GM18873 (cell line): ENCODE data around the gene DCTN1.
A peak's percentile ranks its signal among the peaks of the same experiment; 100 is the strongest.

Experiments used
- ATAC-seq: cut with Tn5 transposase; IDR thresholded peaks from one replicate; pipeline ENCODE4 v1.9.1; 2021; ENCODE audit warnings: mild to moderate bottlenecking, moderate library complexity, moderate number of reproducible peaks; ENCODE audit not compliant: unreplicated experiment, low FRiP score

The DCTN1 gene

DNA sequence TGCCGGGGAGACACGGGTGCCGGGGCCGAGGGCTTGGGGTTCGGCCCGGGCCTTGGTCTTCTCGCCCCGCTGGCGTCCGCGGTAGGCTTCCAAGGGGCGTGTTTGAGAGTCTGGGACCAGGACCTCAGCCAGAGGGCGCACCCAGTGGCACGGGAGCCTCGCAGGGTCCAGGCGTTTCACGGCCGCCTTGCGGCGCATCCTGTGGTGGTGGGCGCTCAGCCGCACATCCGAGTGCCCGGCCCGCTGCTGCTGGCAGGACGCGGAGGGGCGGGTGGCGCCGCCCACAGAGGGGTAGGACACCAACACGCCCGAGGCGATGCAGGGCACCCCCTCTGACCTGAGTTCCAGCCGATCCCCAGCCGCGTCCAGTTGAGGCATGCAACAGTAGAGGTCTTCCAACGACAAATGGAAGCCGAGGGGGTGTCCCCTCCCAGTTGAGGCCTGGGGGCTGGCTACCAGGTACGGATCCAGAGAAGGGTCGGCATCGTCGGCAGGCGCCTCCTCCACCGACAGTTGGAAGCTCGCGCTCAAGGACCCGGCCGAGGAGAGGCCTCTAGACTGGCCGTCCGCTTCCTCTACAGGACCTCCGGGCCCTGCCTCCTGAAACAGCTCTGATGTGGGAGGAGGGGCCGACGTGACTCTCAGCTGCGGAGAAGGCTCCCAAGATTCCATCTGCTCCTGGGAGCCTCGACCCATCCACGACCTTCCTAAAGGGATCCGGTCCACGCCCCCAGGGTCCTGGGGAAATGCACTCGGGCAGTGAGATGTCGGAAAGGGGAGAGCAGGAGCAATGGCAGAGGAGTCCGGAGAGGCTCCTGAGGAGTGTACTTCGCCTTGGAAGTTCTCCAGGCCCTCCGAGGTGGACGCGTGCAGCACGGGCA, 35.0 kb upstream of the DCTN1 start:
- ATAC-seq, result no peak

DNA sequence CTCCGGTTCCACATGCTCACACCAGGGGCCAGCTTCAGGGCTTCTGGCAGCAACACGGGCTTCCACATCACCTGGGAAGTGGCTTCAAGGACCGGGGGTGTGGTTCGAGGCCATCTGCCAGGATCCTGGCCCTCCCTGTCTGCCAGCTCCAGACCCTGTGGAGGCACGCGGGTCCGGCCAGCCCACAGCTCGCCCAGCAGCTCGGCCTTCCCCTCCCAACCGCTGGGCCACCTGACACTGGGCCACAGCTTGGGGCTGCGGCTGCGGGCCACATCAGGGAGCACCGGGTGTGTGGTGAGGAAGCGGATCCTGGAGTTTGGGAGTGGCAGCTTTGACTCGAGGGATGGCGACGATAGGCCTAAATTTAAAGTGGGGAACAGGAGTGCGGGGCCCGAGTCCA, 34.3 kb upstream of the DCTN1 start:
- no peak for ATAC-seq

DNA sequence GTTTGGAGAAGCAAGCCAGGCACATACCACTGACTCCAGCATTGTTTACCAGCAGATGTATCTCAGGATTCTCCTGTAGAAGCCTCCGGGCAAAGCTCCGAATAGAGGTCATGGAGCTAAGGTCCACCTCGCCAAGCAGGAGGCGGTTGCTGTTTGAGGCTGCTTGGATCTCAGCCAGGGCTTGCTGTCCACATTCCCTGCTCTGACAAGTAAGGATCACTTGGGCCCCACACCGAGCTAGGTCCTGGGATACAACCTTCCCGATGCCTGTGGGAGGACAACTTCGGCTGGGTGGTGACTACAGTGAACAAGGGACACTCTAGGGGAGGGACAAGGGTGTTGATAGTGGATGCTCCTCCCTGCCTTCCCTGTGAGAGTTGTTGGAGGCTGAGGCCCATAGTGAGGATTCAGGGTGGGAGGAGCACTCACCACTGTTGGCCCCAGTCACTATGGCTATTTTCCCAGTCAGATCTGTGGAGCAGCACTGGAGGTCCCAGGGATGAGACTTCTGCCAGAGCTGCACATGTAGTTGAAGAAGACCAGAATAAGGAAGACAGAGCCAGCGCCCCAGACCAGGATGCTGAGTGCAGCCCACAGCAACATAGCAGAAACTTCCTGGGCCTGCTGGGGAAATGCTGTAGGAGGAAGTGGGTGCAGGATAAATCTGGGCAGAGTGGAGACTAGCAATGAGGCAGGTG, 33.0 kb upstream of the DCTN1 start:
- ATAC-seq, result no peak

DNA sequence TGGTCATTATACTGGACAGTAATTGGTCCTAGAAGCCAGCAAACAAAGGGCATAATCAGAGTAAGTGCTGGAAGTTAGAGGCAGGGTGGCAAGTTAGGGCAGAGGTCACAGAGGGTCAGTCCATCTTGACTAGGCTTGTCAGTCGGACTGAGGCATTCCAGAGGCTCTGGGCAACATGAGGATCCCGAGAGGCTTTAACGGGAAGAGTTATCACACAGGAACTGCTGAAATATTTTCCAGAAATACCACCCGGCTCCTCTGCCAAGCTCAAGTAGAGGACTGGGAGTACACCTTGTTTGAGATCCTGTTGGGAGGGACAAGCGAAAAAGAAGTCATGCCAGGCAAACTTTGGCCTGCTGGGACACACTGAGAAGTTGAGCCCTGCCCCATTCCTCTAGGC, 27.6 kb upstream of the DCTN1 start:
- no peak for ATAC-seq

DNA sequence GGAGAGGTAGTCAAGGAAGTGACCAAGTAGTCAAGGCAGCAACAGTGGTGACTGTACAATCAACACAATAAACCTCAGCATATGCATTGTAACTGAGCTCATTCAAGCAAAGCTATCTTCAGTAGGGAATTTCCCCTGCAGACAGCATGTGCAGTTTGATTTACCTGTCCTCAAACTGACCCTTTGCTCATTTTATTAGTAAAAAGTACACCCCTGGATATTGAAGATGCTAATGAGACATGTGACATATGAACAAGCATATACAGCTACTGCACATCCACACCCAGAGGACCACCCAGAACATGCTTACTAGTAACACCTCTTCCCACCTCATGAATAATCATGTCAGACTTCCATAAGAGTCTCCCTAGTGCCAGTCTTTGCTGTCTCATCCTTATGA, 25.9 kb upstream of the DCTN1 start:
- no peak for ATAC-seq

DNA sequence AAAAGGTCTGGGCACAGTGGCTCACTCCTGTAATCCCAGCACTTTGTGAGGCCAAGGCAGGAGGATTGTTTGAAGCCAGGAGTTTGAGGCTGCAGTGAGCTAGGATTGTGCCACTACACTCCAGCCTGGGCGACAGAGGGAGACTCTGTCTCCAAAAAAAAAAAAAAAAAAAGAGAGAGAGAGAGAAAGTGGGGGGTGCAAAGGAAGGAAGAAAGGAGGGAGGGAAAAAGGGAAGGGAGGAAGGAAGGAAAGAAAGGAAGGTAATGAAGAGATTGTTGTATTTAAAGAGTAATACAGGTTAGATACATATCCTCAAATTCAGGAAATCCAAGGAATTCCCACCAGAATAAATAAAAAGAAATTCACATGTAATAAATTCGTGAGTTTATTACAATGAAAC, 21.8 kb upstream of the DCTN1 start:
- no peak for ATAC-seq

DNA sequence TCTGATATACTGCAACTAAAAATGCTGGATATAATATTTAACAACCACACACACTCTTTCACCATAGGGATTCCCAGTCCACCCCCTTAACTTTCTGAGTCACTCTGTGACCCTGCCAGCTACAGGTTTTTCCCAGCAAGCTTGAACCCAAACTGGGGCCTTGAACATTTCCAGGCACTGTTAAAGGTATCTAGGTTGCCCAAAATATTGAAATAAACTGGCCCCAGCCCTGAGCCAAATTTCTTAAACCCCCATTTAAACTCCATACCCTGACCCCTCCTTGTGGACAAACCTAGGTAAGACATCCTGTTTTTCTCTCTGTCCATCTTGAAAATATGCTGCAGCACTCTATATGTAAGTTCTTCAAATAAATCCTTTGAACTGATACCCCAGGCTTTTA, 19.7 kb upstream of the DCTN1 start:
- no peak for ATAC-seq

DNA sequence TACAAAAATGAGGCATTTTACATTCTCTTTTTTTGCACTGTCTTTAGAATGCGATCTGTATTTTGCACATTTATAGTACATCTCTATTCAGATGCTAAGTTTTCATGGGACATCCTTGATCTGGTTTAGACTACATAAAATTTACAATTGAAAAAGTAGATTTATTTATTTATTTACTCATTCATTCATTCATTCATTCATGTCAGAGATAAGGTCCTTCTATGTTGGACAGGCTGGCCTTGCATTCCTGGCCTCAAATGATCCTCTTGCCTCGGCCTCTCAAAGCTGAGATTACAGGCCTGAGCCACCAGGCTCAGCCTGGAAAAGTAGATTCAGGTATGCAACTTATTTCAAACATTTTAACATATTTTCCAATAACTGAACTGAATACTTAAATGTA, 16.0 kb upstream of the DCTN1 start:
- ATAC-seq, result no peak

DNA sequence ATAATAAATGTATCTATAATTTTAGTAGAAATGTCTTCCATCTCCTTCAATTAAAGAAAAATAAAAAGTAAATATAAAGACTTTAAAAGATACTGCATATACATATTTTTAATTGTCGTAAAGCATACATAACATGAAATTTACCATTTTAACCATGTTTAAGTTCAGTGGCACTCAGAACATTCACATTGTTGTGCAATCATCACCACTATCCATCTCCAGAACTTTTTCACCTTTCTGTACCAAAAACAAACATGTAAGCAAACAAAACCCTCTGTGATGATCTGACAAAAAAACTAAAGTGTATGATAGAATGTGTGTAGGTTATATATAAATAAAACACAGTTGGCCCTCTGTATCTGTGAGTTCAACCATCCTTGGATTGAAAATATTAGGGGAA, 13.4 kb upstream of the DCTN1 start:
- no peak for ATAC-seq

DNA sequence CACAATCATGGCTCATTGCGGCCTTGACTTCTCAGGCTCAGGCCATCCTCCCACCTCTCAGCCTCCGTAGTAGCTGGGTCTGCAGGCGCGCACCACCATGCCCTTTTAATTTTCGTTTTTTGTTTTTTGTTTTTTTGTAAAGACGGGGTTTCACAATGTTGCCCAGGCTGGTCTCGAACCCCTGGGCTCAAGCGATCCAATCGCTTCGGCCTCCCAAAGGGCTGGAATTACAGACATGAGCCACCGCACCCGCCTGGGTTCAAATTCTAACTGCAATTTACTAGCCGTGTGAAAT, 12.3 kb upstream of the DCTN1 start:
- no peak for ATAC-seq

DNA sequence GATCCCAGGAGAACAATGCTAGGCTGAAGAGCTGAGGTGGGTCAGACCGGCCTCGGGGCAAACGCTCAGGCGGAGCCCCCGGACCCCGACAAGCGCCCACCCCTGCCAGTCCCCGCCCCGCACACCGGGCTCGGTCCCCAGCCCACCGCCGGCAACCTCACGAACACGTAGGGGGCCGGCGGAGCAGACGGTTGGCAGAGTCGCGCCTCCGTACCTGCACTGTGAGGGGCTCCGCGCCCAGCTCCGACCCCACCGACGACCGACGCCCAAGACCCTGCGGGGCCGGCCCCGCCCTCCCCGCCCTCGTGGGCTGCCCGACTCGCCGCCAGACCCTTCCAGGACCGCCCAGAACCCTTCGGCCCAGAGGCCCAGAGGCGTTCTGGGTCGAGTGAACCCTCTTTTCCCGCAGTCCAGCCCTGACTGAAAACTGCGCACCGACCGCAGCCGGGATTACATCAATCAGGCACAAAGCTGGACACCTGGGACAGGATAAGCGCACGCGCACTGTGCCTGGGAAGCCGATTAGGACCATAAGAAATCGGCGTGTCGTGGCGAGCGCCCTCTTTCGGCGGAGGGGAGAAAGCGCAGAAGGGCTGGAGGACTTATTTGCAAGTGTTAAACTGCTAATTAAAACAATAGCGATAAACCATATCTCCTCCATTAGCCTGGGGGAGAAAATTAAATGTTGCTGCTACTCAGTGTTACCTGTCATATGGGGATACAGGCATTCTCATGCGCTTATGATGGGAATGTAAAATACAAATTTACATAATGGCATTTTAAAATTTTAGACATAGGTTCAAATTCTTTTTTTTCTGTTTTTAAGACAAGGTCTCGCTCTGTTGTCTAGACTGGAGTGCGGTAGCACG, 11.7 kb upstream of the DCTN1 start:
- ATAC-seq, result peak; percentile 49

DNA sequence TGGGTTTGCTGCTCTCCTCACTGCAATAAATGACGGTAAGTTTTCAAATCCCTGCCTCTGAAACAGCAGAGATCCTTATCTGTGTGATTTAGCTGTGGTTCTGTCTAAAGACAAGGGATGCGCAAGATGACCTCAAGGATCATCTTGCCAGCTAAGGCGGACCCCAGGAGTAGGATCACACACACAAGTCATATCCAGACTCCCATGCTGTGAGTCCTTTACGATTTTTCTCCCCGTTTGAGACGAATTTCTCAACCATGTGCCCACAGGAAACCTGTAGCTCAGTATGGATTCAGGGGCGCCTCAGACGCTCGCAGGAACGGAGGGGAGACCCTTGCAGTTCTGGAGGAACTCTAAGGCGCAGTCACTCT, 11.1 kb upstream of the DCTN1 start:
- ATAC-seq, result no peak

DNA sequence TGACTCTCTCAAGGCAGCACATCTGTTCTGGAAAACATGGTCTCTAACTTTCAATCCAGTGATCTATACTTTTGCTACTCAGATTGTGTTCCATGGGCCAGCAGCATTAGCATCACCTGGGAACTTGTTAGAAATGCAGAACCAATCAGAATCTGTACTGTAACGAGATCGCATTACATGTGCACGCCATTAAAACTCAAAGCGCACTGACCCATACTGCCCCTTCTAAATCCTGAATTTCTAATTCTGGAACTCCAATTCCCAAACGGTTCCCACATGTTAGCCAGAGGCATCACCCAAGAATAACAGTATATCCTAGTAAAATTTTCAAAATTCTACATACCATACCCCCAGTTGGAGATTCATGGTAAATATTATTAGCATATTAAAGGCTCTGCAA, 10.5 kb upstream of the DCTN1 start:
- ATAC-seq, result no peak

DNA sequence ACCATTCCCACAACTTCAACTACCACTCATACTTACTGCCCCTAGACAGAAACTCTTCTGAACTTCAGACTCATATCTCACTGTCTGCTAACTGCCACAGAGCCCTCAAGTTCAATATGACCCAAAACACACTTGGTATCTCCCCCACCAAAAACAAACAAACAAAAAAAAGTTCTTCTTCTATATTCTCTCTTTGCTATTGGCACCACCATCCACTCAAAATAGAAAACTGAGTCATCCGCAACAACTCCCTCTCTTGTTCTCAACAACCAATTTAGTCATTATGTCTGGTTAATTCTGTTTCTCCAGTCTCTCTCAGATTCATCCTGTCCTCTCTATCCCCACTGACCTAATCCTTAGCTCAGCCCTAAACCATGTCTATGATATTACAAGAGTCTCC, 7.2 kb upstream of the DCTN1 start:
- ATAC-seq, result no peak

DNA sequence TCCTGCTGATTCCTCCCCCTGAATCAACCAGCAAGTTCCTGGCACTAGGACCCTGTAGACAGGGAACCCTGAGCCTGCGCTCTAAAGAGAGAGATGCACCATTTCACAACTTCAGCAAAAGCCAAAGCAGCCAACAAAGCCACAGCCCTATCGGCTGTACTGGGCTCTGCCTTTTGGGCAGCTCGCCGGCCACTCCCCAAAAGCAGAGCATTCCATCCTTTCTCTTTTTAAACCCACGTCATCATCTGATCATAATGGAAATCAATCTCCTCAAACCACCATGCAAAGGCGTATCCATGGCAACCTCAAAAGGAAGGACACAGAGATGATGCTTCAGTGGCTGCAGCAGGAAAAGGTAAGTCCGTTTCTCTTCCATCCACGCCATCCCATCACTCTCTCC, 5.3 kb upstream of the DCTN1 start:
- no peak for ATAC-seq

DNA sequence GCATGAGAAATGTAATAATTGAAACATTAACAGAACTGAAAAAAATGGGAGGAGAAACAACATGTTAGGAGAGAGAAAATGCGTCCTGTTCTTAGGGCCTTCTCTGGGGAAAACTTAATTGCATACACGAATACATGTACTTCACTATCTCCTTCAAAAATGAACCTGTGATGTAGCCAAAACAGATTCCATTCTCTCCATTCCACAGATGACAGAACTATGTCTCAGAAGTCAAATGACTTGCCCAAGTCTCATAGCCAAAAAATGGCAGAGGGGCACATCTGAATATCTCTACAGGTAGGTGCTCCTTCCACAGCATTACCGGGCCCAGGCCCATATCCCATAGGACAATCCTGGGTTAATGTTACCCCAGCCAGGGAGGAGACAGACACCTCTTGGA, 3.9 kb upstream of the DCTN1 start:
- ATAC-seq, result no peak

DNA sequence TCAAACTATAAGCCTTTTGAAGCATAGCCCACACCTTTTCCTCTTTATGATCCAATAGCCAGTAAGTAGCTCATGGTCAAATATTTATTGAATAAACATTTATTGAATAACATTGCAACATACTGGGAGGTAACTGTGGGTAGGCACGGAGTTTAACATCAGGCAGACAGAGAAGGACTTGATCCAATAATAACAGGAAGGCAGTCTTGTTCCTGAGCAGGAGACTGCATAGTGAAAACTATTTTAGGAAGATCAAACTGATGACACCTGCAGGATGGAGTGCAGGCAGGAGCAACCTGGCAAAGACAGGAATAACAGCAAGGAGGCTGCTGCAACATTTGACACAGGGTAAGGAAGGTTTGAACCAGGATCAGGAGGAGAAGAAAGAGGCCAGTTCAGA, 3.1 kb upstream of the DCTN1 start:
- ATAC-seq, result no peak

DNA sequence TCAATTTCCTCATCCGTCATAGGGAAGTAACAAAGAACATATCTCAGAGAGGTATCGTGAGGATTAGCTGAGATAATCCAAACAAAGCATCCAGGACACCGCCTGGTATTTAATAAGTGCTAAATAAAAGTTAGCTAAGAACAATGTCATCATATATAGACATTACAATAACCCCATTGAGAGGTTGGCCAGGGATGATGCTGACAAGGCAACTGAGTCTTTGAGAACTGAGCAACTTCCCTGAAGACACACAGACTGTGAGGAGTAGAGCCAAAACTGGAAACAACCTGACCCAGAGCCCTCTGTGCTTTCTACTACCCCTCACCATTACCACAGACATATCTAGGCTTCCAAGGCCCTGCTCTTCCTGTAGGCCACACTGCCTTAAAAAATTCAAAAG, 1.6 kb upstream of the DCTN1 start:
- no peak for ATAC-seq

DNA sequence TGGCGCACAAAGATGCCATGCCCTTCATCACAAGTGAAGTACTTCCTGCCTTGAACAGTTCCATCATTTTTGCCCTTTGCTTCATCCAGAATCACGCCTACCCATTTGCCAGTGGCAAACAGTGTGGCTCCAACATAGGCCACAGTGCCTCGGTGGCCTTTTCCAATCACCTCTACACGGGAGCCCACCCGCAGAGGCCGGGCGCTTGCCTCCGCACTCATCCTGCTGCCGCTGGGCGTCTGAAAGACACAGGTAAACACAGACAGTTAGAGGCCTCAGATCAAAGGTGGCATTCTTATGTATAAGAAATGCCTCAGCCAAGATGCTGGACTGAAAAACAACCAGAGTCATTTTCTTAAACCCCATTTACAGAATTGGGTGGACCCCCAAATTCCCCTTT, 2.1 kb downstream of the DCTN1 start:
- no peak for ATAC-seq

DNA sequence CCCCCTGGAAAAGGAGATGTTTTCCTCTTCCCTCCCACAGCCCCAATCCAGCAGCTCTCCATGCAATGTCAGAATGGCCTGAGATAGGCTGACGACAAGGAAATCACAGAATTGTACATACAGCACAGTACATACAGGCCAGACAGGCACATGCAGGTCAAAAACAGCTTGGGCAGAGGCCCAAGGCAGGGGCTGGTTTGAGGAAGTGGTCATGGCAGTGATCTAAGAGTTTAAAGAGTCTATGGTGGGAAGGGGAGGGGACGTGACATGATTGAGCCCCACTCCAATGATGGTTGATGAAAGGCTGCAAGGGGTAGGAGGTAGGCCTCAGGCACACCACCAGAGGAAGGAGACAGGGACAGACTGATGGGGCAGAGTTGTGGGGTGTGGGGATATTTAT, 4.3 kb downstream of the DCTN1 start:
- ATAC-seq, result no peak

DNA sequence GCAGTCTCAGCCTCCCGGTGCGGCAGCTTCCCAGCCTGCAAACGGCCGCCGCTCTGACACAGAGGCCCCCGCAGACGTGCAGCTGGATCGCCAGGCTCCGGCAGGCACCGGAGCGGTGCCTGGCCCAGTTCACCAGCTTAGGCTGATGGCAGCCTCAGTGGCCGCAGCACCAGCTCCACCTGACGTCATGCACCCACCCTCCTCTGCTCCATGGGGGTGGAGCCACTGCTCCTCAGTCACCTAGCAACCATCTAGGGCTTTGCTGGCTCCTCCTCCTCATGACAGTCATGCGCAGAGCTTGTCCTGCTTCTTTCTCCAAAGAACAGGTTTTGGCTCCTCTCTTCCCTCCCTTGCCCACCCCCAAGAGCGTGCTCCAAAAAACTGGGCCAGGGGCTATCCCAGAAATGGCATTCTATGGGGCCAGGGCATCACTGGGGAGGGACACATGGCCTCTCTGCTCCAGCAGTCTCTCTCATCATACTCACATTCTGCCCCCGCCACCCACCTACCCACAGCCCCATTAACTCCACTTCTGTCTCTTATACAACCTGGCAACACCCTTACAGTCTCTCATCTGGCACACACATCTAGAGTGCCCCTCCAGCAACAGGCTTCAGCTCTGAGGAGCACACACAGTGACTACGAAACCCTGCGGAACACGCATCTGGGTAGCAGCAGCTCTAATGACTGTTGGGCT, 5.5 kb downstream of the DCTN1 start:
- ATAC-seq, result no peak
